HG03354 (cell line): ENCODE measurements around the gene NADK2.

Experiments used
- ATAC-seq: cut with Tn5 transposase; IDR thresholded peaks from one replicate; pipeline ENCODE4 v1.9.1; 2021; ENCODE audit warnings: mild to moderate bottlenecking; ENCODE audit not compliant: unreplicated experiment, poor library complexity, severe bottlenecking

NADK2 gene

GRCh38 chr5:36172599-36172998, 69.1 kb downstream of the NADK2 start:
- ATAC-seq: no peak

DNA sequence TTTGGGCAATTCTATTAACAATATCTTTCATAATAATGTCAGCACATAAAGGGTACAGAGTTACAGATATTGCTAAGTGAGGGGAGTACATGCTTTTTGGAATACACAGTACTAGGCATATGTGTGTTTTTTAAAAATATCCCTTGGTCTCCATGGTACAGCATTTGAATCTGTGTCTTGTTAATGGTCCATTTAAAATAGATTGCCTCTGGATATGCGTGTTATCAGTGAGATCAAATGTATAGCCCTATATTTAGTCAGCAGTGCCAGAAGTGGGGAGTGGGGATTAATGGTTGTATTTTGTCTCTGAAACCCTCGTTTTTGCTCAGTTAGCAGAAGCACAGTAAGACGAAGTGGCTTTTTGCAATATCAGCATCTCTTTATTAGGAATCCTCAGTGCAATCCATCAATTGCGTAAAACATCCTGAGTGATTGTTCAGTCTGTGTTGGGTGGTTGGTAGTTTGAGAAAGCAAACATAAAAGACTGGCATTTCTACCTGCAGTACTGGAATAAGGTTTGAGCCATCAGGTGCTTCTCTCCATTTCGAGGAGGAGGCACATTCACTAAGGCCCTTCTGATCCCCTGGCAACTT, 70.8 kb downstream of the NADK2 start:
- ATAC-seq: no peak

- ATAC-seq: no peak
These were observed 73.0 kb downstream of the NADK2 start for GRCh38 chr5:36168737-36169136.

DNA sequence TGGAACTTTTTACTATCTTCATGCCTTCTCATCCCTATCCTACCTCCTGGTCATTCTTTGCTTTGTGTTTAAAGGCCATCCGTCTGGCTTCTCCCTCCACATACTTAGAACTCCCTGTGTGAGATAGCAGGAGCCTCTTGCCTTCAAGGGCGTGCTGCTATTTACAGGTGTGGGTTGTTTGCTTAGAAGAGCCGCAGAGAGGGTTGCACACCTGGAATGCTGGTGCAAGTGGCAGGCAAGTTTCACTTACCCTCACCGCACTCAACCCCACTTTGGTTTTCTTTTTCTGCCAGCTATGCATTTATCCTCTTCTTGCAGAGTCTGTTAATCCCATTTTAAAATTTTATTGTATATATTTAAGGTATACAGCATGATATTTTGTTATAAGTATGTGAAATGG, 77.3 kb downstream of the NADK2 start:
- no peak for ATAC-seq

GRCh38 chr5:36162810-36163486, 78.8 kb downstream of the NADK2 start:
- ATAC-seq: no peak

- no peak for ATAC-seq
These were observed 80.4 kb downstream of the NADK2 start for GRCh38 chr5:36161361-36161760.

DNA sequence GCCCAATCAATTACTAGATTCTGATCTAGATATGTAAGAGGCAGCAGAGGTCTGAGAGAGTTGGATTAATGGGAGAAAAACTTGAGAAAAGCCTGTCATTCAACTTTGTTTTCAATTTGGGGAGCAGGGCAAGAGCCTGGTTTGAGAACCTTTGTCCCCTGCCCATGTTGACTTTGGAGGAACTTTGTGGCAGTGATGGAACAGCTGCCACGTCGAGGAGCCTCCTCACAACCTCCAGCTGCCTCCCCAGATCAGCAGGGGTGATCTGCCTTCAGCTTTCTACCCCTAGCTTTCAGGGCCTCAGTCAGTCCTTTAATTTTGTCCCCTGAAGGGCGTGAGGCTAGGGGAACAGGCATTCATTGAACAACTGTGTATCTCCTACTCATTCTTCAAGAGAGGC, 81.1 kb downstream of the NADK2 start:
- ATAC-seq: no peak

DNA sequence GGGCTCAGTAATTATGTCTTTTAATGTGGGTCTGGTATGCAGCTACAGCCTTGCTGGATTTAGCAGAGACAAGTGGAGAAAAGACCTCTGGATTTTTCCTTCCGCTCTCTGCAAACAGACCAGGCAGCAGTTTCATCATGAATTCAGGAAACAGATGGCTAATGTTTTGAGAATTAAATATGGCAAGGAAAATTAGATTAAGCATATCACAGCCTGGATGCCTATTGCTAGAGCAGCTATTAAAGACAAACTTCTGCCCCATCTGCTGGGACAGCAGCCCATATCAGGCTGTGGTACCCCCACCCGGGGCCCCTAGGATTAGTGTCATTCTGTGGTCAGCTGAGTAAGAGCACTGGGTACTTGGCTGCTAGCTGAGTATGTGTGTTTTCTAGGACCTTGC, 83.6 kb downstream of the NADK2 start:
- ATAC-seq: no peak

DNA sequence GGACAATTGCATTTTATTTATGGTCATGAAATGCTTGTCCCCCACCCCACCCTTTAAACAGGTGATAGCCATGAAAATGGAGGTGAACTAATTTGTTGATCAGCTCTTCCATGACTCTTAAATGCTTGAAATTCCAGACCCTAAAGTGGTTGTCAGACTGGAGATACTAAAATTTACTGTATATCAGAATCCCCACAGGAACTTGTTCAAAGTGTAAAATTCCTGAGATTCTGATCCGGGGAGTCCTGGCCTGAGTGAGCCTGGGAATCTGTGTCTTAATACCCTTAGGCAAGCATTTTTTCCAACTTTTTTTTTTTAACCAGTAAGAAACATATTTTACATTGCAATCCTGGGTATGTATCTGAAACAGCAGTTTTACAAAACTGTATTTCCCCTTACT, 85.1 kb downstream of the NADK2 start:
- no peak for ATAC-seq

DNA sequence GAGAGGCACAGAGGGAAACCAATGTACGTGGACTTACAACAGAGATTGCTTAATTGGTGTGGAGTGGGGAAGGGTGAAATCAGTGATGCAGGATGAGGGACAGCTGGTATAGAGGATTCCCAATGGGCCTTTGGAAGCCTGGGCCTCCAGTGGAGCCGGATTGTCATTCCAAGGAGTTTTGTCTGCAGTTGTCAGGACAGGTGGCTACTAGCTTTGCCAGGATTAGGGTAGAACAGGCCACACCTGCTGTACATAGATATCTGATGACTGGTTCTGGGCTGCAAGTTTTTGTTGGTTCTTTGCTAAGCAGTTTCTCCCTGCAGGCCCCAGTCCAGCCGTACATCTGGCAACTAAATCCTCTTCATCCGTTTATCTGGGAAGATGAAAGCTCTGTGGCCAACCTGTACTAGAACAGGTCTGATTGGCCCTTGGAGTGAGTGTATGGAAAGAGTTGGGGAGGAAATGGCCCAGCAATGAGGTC, 85.6 kb downstream of the NADK2 start:
- ATAC-seq: no peak

DNA sequence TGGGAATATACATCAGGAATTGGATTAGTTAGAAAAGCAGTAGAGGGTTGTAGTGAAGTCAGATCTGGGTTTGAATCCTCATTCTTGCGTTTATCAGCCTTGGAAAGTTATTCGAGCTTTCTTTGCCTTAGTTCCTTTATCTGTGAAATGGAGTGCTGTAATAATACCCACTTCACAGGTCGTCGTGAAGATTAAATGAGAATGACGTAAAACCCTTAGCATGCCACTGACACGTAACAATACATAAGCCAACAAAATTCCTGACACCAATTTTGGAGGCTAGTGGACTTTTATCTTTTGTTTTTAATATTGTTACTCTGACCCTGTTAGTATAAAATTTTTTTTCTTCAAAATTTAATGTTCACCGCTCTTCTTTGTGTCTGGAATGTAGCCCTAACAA, 86.4 kb downstream of the NADK2 start:
- no peak for ATAC-seq

DNA sequence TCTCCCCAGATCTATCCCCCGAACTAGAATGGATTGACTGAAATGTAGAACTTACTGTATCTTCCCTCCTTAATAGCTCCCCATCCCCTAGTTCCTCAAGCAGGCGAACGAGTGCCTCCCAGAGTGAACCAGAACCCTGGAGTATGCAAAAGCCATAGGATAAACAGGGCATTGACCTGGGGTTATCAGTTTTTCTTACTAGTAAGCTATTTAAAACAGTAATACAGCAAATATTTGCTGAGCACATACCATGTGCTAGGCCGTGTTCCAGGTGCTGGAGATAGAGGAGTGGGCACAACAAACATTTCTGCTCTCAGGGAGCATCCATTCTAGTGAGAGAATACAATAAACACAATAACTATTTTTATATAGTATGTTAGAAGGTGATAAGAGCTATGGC, 88.0 kb downstream of the NADK2 start:
- no peak for ATAC-seq

- ATAC-seq: no peak
These were observed 88.4 kb downstream of the NADK2 start for GRCh38 chr5:36153298-36153677.

DNA sequence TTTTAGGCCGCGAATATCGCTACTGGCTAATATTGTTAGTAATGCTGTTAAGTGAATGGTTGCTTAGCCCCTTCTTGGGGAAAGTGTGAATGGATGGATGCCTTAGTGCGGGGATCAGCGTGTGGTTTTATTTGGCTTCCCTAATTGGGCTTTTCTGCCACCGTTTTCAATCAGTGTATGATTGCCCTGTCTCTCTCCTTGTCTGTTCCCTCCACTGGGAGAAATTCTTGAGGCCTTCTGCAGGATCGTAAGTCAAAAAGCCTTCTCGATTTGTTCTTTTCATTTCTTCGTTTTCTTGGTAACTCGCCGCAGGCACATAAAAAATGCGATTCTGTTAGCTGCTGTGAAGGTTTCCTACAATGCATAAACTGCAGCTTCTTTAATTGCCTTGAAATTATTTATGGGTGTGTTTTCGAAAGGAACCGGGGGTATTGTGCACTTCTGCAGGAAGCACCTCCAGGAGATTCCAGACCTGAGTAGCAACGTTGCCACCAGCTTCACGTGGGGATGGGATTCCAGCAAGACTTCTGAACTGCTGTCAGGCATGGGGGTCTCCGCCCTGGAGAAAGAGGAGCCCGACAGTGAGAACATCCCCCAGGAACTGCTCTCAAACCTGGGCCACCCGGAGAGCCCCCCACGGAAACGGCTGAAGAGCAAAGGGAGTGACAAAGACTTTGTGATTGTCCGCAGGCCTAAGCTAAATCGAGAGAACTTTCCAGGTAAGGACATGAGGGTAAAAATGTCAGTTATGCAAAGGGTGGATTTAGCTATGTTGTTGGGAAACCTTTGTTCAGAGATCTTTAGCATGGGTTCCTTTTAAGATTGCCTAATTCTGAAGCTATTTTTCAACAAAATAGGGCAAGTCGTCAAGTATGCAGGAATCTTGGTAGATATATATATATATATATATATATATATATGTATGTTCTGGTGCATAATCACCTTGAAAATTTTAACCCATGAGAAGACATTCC, 89.1 kb downstream of the NADK2 start:
- ATAC-seq: peak; percentile 3

- peak; percentile 98 for ATAC-seq
These were observed 90.0 kb downstream of the NADK2 start, which contains the start of the genes LMBRD2 and SKP2 for GRCh38 chr5:36151434-36152323. Gene LMBRD2, minus strand, starts transcription at chr5:36151887. Its CDS starts 8,538 bp downstream, at chr5:36143349. Gene SKP2, plus strand, starts transcription at chr5:36152111. Its CDS starts 152 bp downstream, at chr5:36152263.

DNA sequence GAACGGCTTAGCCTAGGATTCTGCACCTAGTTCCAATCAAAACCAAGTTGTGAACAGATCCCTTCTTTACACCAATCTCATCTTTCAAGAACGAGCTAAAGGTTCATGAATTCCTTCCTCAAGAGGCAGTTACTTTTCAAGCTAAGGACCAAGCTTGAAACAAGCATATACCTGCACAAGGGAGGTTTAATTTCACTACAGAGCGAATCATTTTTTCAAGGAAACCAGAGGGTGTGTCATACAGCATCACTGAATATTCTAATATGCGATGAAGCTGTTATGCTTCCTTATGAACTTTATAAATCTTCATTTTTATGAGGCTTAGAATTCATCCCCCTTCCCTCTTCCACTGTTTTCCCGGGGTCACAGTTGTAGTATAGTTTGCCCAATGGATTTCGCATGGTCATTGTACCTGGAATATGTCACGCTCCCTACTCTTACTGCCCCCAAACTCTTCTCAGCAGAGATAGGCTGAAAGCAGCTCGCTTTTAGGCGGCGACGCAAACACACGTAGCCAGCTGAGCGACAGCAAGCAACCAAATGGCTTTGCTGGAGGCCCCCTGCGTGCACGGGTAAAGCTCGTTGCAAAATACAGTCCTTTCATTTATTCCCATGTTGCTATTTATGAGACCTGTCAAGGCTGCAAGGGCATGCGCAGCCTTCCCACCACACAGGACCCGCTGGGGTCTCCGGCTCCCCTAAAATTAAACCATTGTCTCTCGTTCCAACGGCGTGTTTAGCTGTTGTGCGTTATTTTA, 90.9 kb downstream of the NADK2 start:
- peak; percentile 28 for ATAC-seq

DNA sequence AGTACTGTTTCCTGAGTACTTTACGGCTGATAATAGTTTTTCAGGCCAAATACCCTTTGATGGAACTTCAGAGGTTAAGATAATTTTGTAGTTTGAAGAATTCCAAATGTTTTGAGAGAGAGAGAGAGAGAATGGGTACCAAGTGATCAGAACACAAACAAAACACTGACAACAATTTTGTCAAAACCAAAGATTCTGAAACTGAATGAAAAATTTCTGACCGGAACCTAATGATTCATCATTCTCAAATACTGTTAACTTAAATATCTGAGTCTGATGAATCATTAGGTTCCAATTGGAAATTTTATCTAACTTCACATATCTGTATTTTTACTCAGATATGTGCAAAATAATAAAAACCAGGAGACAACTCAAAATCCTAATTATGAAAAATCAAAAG, 94.0 kb downstream of the NADK2 start:
- no peak for ATAC-seq

- ATAC-seq: no peak
These were observed 95.3 kb downstream of the NADK2 start for GRCh38 chr5:36146390-36146789.

DNA sequence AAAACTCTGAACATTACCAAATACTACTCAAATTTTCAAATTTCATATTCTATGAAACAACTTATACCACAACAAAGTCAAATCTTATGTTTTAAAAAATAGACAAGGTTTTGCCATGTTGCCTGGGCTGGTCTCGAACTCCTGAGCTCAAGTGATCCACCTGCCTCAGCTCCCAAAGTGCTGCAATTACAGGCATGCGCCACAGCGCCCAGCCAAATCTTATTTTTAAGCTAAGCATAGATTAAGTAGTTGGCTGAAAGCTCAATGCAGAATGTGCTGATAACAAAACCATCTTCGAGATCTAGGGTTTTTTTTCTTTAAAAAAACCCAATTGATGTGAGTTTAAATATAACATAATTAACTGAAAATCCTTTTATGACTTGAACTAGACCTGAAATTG, 96.4 kb downstream of the NADK2 start:
- no peak for ATAC-seq
